ENCODE results near the gene HTATIP2. TPM values are rescaled to one million over a fixed set of nuclear protein-coding genes. Genes with fewer than 3 reads are reported as not detected.
A peak's percentile ranks its signal among the peaks of the same experiment; 100 is the strongest.
"Not testable (repeated sequence)": the region's sequence is repeated elsewhere in the genome, so short reads cannot be mapped to it uniquely, and the experiment has no call there.

HTATIP2 gene
- total and polyA plus RNA-seq, 5 experiments from 2014 or later = 44.0 to 54.4 (median 52.8) TPM

- Mint-ChIP-seq H3K4me1 (peaks cover 4 to 17% (median 8%) of the 10 kb centered on the region in 4 donors), H3K27me3 (peaks cover 0 to 8% (median 0%) of the 10 kb centered on the region in 5 donors), H3K36me3 (peaks cover 0 to 4% (median 0%) of the 10 kb centered on the region in 3 donors), H3K4me3 (no peak overlapping the region), H3K27ac (no peak overlapping the region), H3K9me3 (no peaks in the 10 kb centered on the region)
- ATAC-seq (peak; percentile 85 to 93), DNase-seq (peak in 4 of 10 donors; percentile 14 to 30 (median 24))
- POLR2A ChIA-PET = interaction anchor here (0.8 kb wide), 2 partner anchors 226 to 231 kb away, joined by 3 to 4 read pairs; no protein-coding TSS in a partner anchor
Observed at GRCh38 chr11:20355221-20356219, 8.0 kb upstream of the HTATIP2 start.

- Mint-ChIP-seq H3K27ac (no peak overlapping the region), H3K9me3 (no peaks in the 10 kb centered on the region), H3K4me3 (no peak overlapping the region), H3K36me3 (peaks cover 0 to 4% (median 0%) of the 10 kb centered on the region in 3 donors), H3K4me1 (peaks cover 5 to 24% (median 19%) of the 10 kb centered on the region in 4 donors), H3K27me3 (peaks cover 0 to 4% (median 0%) of the 10 kb centered on the region in 5 donors)
- ATAC-seq (no peak), DNase-seq (no peak)
- POLR2A ChIA-PET = interaction anchor here (0.7 kb wide), 1 partner anchor 15 kb away, joined by 3 read pairs; no protein-coding TSS in a partner anchor
Observed at GRCh38 chr11:20357150-20357549, 6.4 kb upstream of the HTATIP2 start.

GRCh38 chr11:20360650-20361049, 2.9 kb upstream of the HTATIP2 start:
- peak overlapping the region; percentile 73 to 98 (median 90) for H3K27ac Mint-ChIP-seq
- peak in 9 of 10 donors; percentile 18 to 73 (median 43) for DNase-seq
- no peaks in the 10 kb centered on the region for H3K9me3 Mint-ChIP-seq
- peaks cover 0 to 4% (median 0%) of the 10 kb centered on the region in 5 donors for H3K27me3 Mint-ChIP-seq
- POLR2A ChIA-PET = interaction anchor here (0.7 kb wide), 1 partner anchor 204 kb away, joined by 3 read pairs; no protein-coding TSS in a partner anchor
- H3K36me3 Mint-ChIP-seq = peaks cover 0 to 4% (median 0%) of the 10 kb centered on the region in 3 donors
- peak overlapping the region; percentile 63 to 88 (median 76) for H3K4me3 Mint-ChIP-seq
- peak; percentile 34 to 72 for ATAC-seq
- peaks cover 17 to 44% (median 42%) of the 10 kb centered on the region in 4 donors for H3K4me1 Mint-ChIP-seq

DNA sequence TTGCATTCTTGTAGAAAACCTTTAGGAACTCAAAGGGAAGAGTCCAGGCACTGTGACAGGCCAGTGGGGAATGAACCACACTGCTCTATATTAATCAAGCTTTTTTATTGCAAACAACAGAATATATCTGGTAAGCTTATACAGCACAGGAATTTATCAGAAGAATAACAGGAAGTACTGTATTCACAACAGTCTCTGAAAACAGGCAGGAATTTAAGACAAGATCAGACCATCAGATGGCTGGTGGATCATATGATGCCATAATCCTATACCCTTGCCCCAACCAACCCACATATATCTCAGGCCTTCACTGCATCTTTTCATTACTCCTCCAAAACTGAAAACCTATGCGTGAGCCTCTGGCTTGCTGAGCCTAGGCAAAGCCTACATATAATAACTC, 1.0 kb upstream of the HTATIP2 start:
- Mint-ChIP-seq H3K4me1 (peaks cover 28 to 60% (median 57%) of the 10 kb centered on the region in 4 donors), H3K36me3 (peaks cover 0 to 11% (median 5%) of the 10 kb centered on the region in 3 donors), H3K27ac (peak overlapping the region; percentile 73 to 98 (median 94)), H3K4me3 (peak overlapping the region; percentile 84 to 97 (median 88)), H3K9me3 (no peaks in the 10 kb centered on the region), H3K27me3 (no peaks in the 10 kb centered on the region)
- ATAC-seq = no peak
- no peak for DNase-seq
- POLR2A ChIA-PET = interaction anchor here (0.5 to 0.7 kb wide), 2 partner anchors 18 to 269 kb away, joined by 3 to 6 read pairs; no protein-coding TSS in a partner anchor

GRCh38 chr11:20363149-20363499, 390 bp upstream of the HTATIP2 start:
- ATAC-seq (no peak), DNase-seq (no peak)
- Mint-ChIP-seq H3K27me3 (no peaks in the 10 kb centered on the region), H3K36me3 (peaks cover 0 to 14% (median 8%) of the 10 kb centered on the region in 3 donors), H3K4me1 (peaks cover 28 to 63% (median 58%) of the 10 kb centered on the region in 4 donors), H3K9me3 (no peaks in the 10 kb centered on the region), H3K4me3 (peak overlapping the region; percentile 84 to 97 (median 88)), H3K27ac (peak overlapping the region; percentile 73 to 98 (median 94))
- POLR2A ChIA-PET = interaction anchor here (0.5 to 1.8 kb wide), 4 partner anchors 18 to 269 kb away, joined by 3 to 12 read pairs (median 4); no protein-coding TSS in a partner anchor

GRCh38 chr11:20364341-20364792, 853 bp downstream of the HTATIP2 start:
- H3K27ac Mint-ChIP-seq = peak overlapping the region in 9 of 10 donors; percentile 87 to 95 (median 89)
- H3K9me3 Mint-ChIP-seq = no peaks in the 10 kb centered on the region
- H3K27me3 Mint-ChIP-seq = no peaks in the 10 kb centered on the region
- peak overlapping the region; percentile 76 to 91 (median 88) for H3K4me3 Mint-ChIP-seq
- peaks cover 0 to 22% (median 12%) of the 10 kb centered on the region in 3 donors for H3K36me3 Mint-ChIP-seq
- H3K4me1 Mint-ChIP-seq = peaks cover 31 to 67% (median 59%) of the 10 kb centered on the region in 4 donors
- ATAC-seq (no peak), DNase-seq (peak in 1 of 10 donors; percentile 16)
- POLR2A ChIA-PET = interaction anchor here (1.6 to 1.8 kb wide), 2 partner anchors 12 to 22 kb away, joined by 3 to 12 read pairs; no protein-coding TSS in a partner anchor

GRCh38 chr11:20365465-20365864, 2.0 kb downstream of the HTATIP2 start:
- Mint-ChIP-seq H3K36me3 (peaks cover 0 to 25% (median 8%) of the 10 kb centered on the region in 3 donors), H3K4me3 (peak overlapping the region; percentile 14 to 91 (median 76)), H3K4me1 (peaks cover 31 to 64% (median 55%) of the 10 kb centered on the region in 4 donors), H3K27ac (peak overlapping the region in 7 of 10 donors; percentile 2 to 95 (median 45))
- H3K9me3 Mint-ChIP-seq, DNase-seq, ATAC-seq, H3K27me3 Mint-ChIP-seq, POLR2A ChIA-PET: not testable (repeated sequence)

DNA sequence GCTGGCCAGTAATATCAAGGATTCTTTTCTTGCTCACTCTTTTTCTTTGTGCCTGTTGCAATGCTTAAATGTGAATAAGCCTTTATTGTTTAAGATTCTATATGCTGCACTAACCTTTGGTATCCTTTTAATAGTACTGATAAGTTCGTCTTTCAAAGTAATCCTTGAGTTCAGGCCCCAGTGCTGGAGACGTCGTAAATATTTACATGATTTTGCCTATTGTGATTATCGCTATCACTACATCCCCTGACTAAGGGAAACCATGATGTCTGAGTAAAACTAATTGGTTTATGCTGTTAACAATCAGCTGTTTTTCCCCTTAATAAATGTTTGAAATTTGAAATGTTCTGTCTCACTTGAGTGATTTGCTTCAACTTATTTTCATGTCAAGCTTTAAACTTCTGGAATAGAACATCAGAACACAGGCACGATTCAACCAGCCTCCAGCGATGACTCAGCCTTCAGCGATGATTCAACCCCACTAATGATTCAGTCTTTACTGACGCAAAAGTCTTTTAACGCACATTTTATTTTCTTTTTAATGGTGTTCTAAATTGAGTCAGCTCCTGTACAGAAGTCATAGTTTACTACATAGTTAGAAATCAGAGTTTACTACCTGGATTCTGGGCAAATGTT, 3.9 kb downstream of the HTATIP2 start:
- peak in 1 of 10 donors; percentile 31 for DNase-seq
- peaks cover 0 to 39% (median 8%) of the 10 kb centered on the region in 3 donors for H3K36me3 Mint-ChIP-seq
- no peaks in the 10 kb centered on the region for H3K27me3 Mint-ChIP-seq
- peaks cover 24 to 51% (median 40%) of the 10 kb centered on the region in 4 donors for H3K4me1 Mint-ChIP-seq
- peak overlapping the region in 3 of 10 donors; percentile 2 to 56 (median 33) for H3K4me3 Mint-ChIP-seq
- H3K27ac Mint-ChIP-seq = peak overlapping the region in 5 of 10 donors; percentile 26 to 76 (median 65)
- no peak for ATAC-seq
- POLR2A ChIA-PET = no interaction called here
- no peaks in the 10 kb centered on the region for H3K9me3 Mint-ChIP-seq

DNA sequence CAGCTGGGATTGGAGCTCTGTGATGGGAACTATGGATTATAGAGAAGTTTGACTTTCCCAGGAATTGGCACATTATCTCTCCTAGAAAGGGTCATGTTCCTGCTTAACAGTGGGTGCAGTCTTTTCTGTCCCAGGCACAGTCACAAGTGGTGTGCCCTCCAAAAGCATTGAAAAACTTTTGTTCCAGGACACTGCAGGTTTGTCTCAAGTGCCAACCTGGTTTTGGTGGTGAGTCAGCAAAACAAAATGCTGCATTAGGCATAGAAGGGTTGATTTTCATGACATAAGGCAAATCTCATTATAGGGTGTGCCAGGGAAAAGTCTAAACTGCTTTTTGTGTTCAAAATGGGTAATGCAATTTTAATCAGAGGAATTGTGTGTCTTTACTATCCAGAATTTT, 4.9 kb downstream of the HTATIP2 start:
- Mint-ChIP-seq H3K9me3 (no peaks in the 10 kb centered on the region), H3K27ac (peak overlapping the region in 1 of 10 donors; percentile 44), H3K36me3 (peaks cover 0 to 46% (median 8%) of the 10 kb centered on the region in 3 donors), H3K4me3 (peak overlapping the region in 2 of 10 donors; percentile 2 to 10), H3K4me1 (peaks cover 16 to 41% (median 30%) of the 10 kb centered on the region in 4 donors), H3K27me3 (no peaks in the 10 kb centered on the region)
- ATAC-seq = no peak
- POLR2A ChIA-PET = no interaction called here
- DNase-seq = no peak

GRCh38 chr11:20369826-20370225, 6.3 kb downstream of the HTATIP2 start:
- H3K27ac Mint-ChIP-seq = peak overlapping the region in 1 of 10 donors; percentile 29
- peaks cover 0 to 54% (median 8%) of the 10 kb centered on the region in 3 donors for H3K36me3 Mint-ChIP-seq
- POLR2A ChIA-PET = no interaction called here
- no peak for DNase-seq
- no peaks in the 10 kb centered on the region for H3K9me3 Mint-ChIP-seq
- H3K27me3 Mint-ChIP-seq = no peaks in the 10 kb centered on the region
- no peak overlapping the region for H3K4me3 Mint-ChIP-seq
- H3K4me1 Mint-ChIP-seq = peaks cover 18 to 31% (median 25%) of the 10 kb centered on the region in 4 donors
- ATAC-seq = no peak

DNA sequence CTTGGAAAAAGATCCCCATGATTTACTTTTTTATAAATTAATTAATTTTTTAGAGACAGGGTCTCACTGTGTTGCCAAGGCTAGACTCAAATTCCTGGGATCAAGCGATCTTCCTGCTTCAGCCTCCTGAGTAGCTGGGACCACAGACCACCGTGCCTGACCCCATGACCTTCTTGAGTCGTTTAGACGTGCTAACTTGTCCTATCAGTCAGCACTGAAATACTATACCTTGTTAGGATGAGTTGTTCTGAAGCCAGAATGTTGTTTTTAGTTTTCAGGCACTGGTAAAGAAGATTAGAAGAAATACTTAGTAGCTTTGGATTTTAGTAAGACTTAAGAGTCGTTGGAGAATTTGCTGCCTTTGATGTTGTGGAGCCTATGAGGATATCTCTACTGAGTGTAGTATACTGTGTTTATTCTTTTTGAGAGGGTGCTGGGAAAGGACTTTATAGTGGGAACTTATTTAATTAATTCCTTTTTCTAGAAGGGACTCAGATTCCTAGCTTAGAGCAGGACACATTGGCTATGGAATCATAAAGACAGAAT, 8.6 kb downstream of the HTATIP2 start:
- DNase-seq (no peak), ATAC-seq (no peak)
- Mint-ChIP-seq H3K27ac (no peak overlapping the region), H3K36me3 (peaks cover 0 to 62% (median 8%) of the 10 kb centered on the region in 3 donors), H3K4me1 (peaks cover 5 to 11% (median 7%) of the 10 kb centered on the region in 4 donors), H3K9me3 (no peaks in the 10 kb centered on the region), H3K27me3 (no peaks in the 10 kb centered on the region), H3K4me3 (no peak overlapping the region)
- POLR2A ChIA-PET = no interaction called here

- POLR2A ChIA-PET = no interaction called here
- Mint-ChIP-seq H3K27ac (no peak overlapping the region), H3K4me3 (no peak overlapping the region), H3K4me1 (peaks cover 0 to 8% (median 3%) of the 10 kb centered on the region in 4 donors), H3K9me3 (no peaks in the 10 kb centered on the region), H3K36me3 (peaks cover 0 to 61% (median 5%) of the 10 kb centered on the region in 3 donors), H3K27me3 (no peaks in the 10 kb centered on the region)
- ATAC-seq (no peak), DNase-seq (no peak)
Observed at GRCh38 chr11:20373147-20373546, 9.6 kb downstream of the HTATIP2 start.
